ENCODE results near the gene PEX5. TPM values are rescaled to one million over a fixed set of nuclear protein-coding genes. Genes with fewer than 3 reads are reported as not detected.

Gene PEX5
- polyA plus RNA-seq (10.8 to 17.2 TPM (median 14.4 TPM) in 3 replicates), polyA minus RNA-seq (13.0 to 17.2 TPM (median 16.5 TPM) in 3 replicates)
- polyA plus RNA-seq (2011; ENCODE audit: low read depth), result 11.2 TPM
- polyA plus RNA-seq (2011; cell fraction: cytosol; rRNA removed), result 12.1 and 12.8 TPM in 2 replicates
- polyA plus RNA-seq (2011; cell fraction: nucleus; rRNA removed), result 25.3 and 26.8 TPM in 2 replicates
- 19.5 and 20.0 TPM in 2 replicates for polyA plus RNA-seq (2012; ENCODE audit: low replicate concordance)
- polyA minus RNA-seq (2011; cell fraction: cytosol; rRNA and poly(A)+ RNA removed), result 19.0 TPM
- 12.0 and 15.8 TPM in 2 replicates for polyA minus RNA-seq (2011; cell fraction: nucleus; rRNA and poly(A)+ RNA removed)

DNA sequence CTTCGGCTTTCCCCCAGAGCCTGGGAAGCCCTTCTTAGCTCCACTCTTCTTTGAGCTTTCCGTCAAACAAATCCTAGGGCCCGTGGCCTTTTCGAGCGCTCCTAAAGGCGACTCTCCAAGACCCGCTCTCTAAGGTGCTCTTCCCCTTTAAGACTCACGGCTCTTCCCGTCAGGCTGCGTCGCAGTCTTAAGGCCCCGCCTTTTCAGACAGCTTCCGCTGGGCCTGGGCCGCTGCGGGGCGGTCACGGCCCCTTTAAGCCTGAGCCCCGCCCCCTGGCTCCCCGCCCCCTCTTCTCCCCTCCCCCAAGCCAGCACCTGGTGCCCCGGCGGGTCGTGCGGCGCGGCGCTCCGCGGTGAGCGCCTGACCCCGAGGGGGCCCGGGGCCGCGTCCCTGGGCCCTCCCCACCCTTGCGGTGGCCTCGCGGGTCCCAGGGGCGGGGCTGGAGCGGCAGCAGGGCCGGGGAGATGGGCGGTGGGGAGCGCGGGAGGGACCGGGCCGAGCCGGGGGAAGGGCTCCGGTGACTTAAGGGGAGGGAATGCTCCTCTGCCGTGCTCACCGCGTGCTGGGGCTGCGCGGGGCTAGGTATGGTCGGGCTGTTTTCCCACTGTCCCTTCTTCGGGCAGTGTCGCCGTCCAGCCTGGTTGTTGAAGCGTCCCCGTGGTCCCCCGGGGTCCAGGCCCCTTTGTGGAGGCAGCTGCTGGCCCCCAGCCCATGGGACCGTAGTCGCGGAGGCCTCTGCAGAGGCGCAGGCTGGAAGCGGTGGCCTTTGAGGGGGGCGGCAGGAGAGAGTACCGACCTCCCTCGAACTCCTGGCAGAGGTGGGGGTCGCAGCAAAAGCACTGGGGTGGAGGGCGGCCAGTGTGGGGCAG lies at the start of gene PEX5:
PEX5 (plus strand) TSS at position 289 of the 870 bp plus-strand sequence. CDS start 692 bp downstream, outside the sequence.
- FAIRE-seq, result no peak
- H3K4me2 ChIP-seq (ENCODE audit: control insufficient read depth, extremely low read depth, insufficient read depth, low read depth, low read length), result peak within 1 kb of the TSS; percentile 85
- no peaks in the 10 kb centered on the region for H3K9me1 ChIP-seq (ENCODE audit: control insufficient read depth, extremely low read depth, insufficient read depth, low read length)
- TF ChIP-seq EZH2 (IDR thresholded peaks at IDR 0.05; ENCODE audit: low read length), result no peak
- TF ChIP-seq, protein P1, sequence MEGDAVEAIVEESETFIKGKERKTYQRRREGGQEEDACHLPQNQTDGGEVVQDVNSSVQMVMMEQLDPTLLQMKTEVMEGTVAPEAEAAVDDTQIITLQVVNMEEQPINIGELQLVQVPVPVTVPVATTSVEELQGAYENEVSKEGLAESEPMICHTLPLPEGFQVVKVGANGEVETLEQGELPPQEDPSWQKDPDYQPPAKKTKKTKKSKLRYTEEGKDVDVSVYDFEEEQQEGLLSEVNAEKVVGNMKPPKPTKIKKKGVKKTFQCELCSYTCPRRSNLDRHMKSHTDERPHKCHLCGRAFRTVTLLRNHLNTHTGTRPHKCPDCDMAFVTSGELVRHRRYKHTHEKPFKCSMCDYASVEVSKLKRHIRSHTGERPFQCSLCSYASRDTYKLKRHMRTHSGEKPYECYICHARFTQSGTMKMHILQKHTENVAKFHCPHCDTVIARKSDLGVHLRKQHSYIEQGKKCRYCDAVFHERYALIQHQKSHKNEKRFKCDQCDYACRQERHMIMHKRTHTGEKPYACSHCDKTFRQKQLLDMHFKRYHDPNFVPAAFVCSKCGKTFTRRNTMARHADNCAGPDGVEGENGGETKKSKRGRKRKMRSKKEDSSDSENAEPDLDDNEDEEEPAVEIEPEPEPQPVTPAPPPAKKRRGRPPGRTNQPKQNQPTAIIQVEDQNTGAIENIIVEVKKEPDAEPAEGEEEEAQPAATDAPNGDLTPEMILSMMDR (optimal IDR thresholded peaks at IDR 0.05 in 1 of 3, IDR thresholded peaks at IDR 0.05 in 1 of 3, conservative IDR thresholded peaks at IDR 0.05 in 1 of 3; ENCODE audit: extremely low read depth in 1 of 3, insufficient read depth in 2 of 3, low read length in 3 of 3), result no peak
- no peaks in the 10 kb centered on the region for H3K27me3 ChIP-seq (ENCODE audit: control insufficient read depth, extremely low read depth, insufficient read depth, low read length)
- H3K9me3 ChIP-seq (ENCODE audit: control insufficient read depth, low read depth, low read length), result no peaks in the 10 kb centered on the region
- peak within 1 kb of the TSS; percentile 46 to 91 (median 78) for H3K4me3 ChIP-seq (ENCODE audit: control insufficient read depth in 2 of 3, extremely low read depth in 1 of 3, insufficient read depth in 2 of 3, low read depth in 1 of 3, low read length in 3 of 3)
- dilution Hi-C loops (cut with MboI; ENCODE audit: extremely low pct_ligation_motif_present, low sequenced_read_pairs), result no loop called here
- H3K9ac ChIP-seq (ENCODE audit: control insufficient read depth, extremely low read depth, insufficient read depth, low read length), result peak within 1 kb of the TSS; percentile 79
- peak within 1 kb of the TSS; percentile 65 for H3K27ac ChIP-seq (ENCODE audit: control insufficient read depth, insufficient read depth, low read length)
- peaks cover 0 to 6% of the 10 kb centered on the region in 2 experiments for H3K36me3 ChIP-seq (ENCODE audit: control insufficient read depth in 2 of 2, extremely low read depth in 1 of 2, insufficient read depth in 2 of 2, low read length in 2 of 2)
- H3K4me1 ChIP-seq (ENCODE audit: control insufficient read depth, extremely low read depth, insufficient read depth, low read length), result peaks cover 19% of the 10 kb centered on the region
- peak; percentile 72 for DNase-seq (ENCODE audit: low read depth, low spot score)
- H3K79me2 ChIP-seq (ENCODE audit: control insufficient read depth, insufficient read depth, low read length), result peaks cover 7% of the 10 kb centered on the region
- H2AFZ ChIP-seq (ENCODE audit: control insufficient read depth, low read length), result peak within 1 kb of the TSS; percentile 60
- no peaks in the 10 kb centered on the region for H4K20me1 ChIP-seq (ENCODE audit: control insufficient read depth, extremely low read depth, insufficient read depth, low read length)

DNA sequence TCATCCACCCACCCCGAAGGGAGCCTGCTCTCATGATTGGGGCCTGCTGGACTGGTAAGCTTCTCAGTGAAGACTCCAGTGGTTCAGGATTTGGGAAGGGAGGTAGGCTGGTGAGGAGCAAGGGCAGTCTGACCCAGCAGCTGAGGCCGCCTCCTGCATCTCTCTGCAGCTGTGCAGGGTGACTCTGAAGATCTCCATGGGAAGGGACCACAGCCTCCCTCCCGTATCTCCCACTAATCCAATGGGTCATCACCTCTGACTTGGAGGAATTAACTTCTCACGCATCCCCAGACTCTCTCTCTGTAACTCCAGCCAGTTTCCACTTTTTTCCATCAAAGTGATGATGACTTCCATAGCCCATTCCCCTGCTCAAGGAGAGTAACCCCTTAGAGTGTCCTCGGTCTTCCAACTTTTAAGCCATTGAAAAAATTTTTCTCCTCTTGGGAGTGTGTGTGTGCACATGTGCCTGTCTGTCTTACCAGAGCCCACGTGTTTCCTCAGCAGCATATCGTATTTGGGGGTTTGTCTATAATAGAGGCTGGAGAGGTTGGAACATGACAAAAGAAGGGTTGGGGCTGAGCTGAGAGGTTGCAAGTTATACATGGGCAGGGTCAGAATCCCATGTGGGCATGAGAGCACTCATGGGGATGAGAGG lies 48.0 kb upstream of the PEX5 start:
- Histone ChIP-seq H4K20me1 (ENCODE audit: control insufficient read depth, extremely low read depth, insufficient read depth, low read length) (no peaks in the 10 kb centered on the region), H3K9me3 (ENCODE audit: control insufficient read depth, low read depth, low read length) (no peaks in the 10 kb centered on the region), H3K9ac (ENCODE audit: control insufficient read depth, extremely low read depth, insufficient read depth, low read length) (no peak overlapping the region), H2AFZ (ENCODE audit: control insufficient read depth, low read length) (no peak overlapping the region), H3K36me3 (ENCODE audit: control insufficient read depth in 2 of 2, extremely low read depth in 1 of 2, insufficient read depth in 2 of 2, low read length in 2 of 2) (peaks cover 7 to 29% of the 10 kb centered on the region in 2 experiments), H3K27ac (ENCODE audit: control insufficient read depth, insufficient read depth, low read length) (no peak overlapping the region), H3K9me1 (ENCODE audit: control insufficient read depth, extremely low read depth, insufficient read depth, low read length) (no peaks in the 10 kb centered on the region), H3K27me3 (ENCODE audit: control insufficient read depth, extremely low read depth, insufficient read depth, low read length) (no peaks in the 10 kb centered on the region), H3K79me2 (ENCODE audit: control insufficient read depth, insufficient read depth, low read length) (no peaks in the 10 kb centered on the region), H3K4me3 (ENCODE audit: control insufficient read depth in 2 of 3, extremely low read depth in 1 of 3, insufficient read depth in 2 of 3, low read depth in 1 of 3, low read length in 3 of 3) (no peak overlapping the region), H3K4me2 (ENCODE audit: control insufficient read depth, extremely low read depth, insufficient read depth, low read depth, low read length) (no peak overlapping the region), H3K4me1 (ENCODE audit: control insufficient read depth, extremely low read depth, insufficient read depth, low read length) (no peaks in the 10 kb centered on the region)
- no peak for DNase-seq (ENCODE audit: low read depth, low spot score)
- TF ChIP-seq, protein P1 (optimal IDR thresholded peaks at IDR 0.05 in 1 of 3, IDR thresholded peaks at IDR 0.05 in 1 of 3, conservative IDR thresholded peaks at IDR 0.05 in 1 of 3; ENCODE audit: extremely low read depth in 1 of 3, insufficient read depth in 2 of 3, low read length in 3 of 3), result no peak
- no peak for TF ChIP-seq EZH2 (IDR thresholded peaks at IDR 0.05; ENCODE audit: low read length)
- dilution Hi-C loops (cut with MboI; ENCODE audit: extremely low pct_ligation_motif_present, low sequenced_read_pairs), result no loop called here
- no peak for FAIRE-seq

Data from keratinocyte (primary cell).